ENCODE measurements around the gene RPP38. TPM values are rescaled to one million over a fixed set of nuclear protein-coding genes. Genes with fewer than 3 reads are reported as not detected.

The RPP38 gene
- total and polyA plus RNA-seq, 2 donors (not counting 1 experiment from before 2014, with no cell fraction given): 15.4 to 26.4 TPM

DNA sequence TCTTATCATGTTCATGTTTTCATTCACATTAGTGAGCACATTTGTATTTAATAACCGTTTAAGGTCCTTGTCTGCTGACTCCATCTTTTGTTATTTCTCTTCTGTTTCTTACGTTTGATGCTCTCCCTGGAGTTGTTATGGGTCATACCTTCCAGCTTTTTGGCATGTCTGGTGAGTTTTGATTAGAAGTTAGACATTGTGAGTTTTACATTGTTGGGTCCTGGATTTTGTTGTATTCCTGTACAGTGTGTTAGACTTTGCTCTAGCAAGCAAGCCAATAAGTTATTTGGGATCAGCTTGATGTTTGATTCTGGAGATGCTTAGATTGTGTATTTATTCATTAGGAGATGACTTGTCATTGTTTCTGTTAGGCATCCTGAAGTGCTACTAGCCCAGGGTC lies 36.5 kb upstream of the RPP38 start:
- Histone ChIP-seq H3K27me3 (ENCODE audit: control insufficient read depth, insufficient read depth, low read length) (no peaks in the 10 kb centered on the region), H3K4me2 (ENCODE audit: extremely low read depth, insufficient read depth, low read length) (no peak overlapping the region), H3K79me2 (ENCODE audit: control insufficient read depth, insufficient read depth, low read length) (no peaks in the 10 kb centered on the region), H3K9ac (ENCODE audit: insufficient read depth, low read length) (no peak overlapping the region), H3K36me3 (ENCODE audit: control insufficient read depth, insufficient read depth, low read length) (no peaks in the 10 kb centered on the region), H3K27ac (ENCODE audit: insufficient read depth, low read length) (no peak overlapping the region), H3K4me1 (ENCODE audit: control insufficient read depth, extremely low read depth, insufficient read depth, low read length) (no peaks in the 10 kb centered on the region), H3K9me3 (ENCODE audit: control insufficient read depth, insufficient read depth, low read depth, low read length) (no peaks in the 10 kb centered on the region), H2AFZ (ENCODE audit: low read length) (no peak overlapping the region), H4K20me1 (ENCODE audit: control insufficient read depth, extremely low read depth, insufficient read depth, low read length) (no peaks in the 10 kb centered on the region), H3K4me3 (replicated peaks in 1 of 4; ENCODE audit: control extremely low read depth in 1 of 4, insufficient read depth in 1 of 4, low read depth in 3 of 4, low read length in 4 of 4) (no peak overlapping the region)
- no peak for DNase-seq (ENCODE audit: low read depth in 2 of 2)
- TF ChIP-seq, protein P1, sequence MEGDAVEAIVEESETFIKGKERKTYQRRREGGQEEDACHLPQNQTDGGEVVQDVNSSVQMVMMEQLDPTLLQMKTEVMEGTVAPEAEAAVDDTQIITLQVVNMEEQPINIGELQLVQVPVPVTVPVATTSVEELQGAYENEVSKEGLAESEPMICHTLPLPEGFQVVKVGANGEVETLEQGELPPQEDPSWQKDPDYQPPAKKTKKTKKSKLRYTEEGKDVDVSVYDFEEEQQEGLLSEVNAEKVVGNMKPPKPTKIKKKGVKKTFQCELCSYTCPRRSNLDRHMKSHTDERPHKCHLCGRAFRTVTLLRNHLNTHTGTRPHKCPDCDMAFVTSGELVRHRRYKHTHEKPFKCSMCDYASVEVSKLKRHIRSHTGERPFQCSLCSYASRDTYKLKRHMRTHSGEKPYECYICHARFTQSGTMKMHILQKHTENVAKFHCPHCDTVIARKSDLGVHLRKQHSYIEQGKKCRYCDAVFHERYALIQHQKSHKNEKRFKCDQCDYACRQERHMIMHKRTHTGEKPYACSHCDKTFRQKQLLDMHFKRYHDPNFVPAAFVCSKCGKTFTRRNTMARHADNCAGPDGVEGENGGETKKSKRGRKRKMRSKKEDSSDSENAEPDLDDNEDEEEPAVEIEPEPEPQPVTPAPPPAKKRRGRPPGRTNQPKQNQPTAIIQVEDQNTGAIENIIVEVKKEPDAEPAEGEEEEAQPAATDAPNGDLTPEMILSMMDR (conservative IDR thresholded peaks at IDR 0.05 in 1 of 2, IDR thresholded peaks at IDR 0.05 in 1 of 2; ENCODE audit: low read depth in 1 of 2, low read length in 2 of 2): no peak
- no peak for TF ChIP-seq EZH2 (IDR thresholded peaks at IDR 0.05; ENCODE audit: low read length, missing control alignments)

DNA sequence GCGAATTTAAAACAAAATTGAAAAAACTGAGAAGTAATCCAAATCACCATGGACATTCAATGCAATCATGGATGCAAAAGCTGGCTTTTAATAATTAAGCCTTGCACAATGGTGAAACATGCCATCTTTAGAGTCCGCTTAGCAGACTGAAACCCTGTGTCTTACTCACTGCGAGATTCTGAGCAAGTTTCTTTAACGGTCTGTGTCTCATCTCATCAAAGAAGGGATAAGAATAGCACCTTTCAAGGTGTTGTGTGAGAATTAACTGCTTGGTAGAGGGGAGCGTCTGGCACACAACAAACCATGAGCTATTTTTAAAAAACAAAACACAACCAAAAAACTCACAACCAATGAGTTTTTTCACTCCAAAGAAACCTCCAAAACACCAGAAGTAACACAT lies 30.0 kb upstream of the RPP38 start:
- H3K36me3 ChIP-seq (ENCODE audit: control insufficient read depth, insufficient read depth, low read length): no peaks in the 10 kb centered on the region
- no peak overlapping the region for H3K4me2 ChIP-seq (ENCODE audit: extremely low read depth, insufficient read depth, low read length)
- H3K9me3 ChIP-seq (ENCODE audit: control insufficient read depth, insufficient read depth, low read depth, low read length): no peaks in the 10 kb centered on the region
- H3K79me2 ChIP-seq (ENCODE audit: control insufficient read depth, insufficient read depth, low read length): no peaks in the 10 kb centered on the region
- DNase-seq (ENCODE audit: low read depth in 2 of 2): no peak
- H3K9ac ChIP-seq (ENCODE audit: insufficient read depth, low read length): no peak overlapping the region
- no peak for TF ChIP-seq EZH2 (IDR thresholded peaks at IDR 0.05; ENCODE audit: low read length, missing control alignments)
- TF ChIP-seq, protein P1 (conservative IDR thresholded peaks at IDR 0.05 in 1 of 2, IDR thresholded peaks at IDR 0.05 in 1 of 2; ENCODE audit: low read depth in 1 of 2, low read length in 2 of 2): no peak
- peaks cover 2% of the 10 kb centered on the region for H3K27me3 ChIP-seq (ENCODE audit: control insufficient read depth, insufficient read depth, low read length)
- H3K27ac ChIP-seq (ENCODE audit: insufficient read depth, low read length): no peak overlapping the region
- H4K20me1 ChIP-seq (ENCODE audit: control insufficient read depth, extremely low read depth, insufficient read depth, low read length): no peaks in the 10 kb centered on the region
- H2AFZ ChIP-seq (ENCODE audit: low read length): no peak overlapping the region
- H3K4me1 ChIP-seq (ENCODE audit: control insufficient read depth, extremely low read depth, insufficient read depth, low read length): no peaks in the 10 kb centered on the region
- H3K4me3 ChIP-seq (replicated peaks in 1 of 4; ENCODE audit: control extremely low read depth in 1 of 4, insufficient read depth in 1 of 4, low read depth in 3 of 4, low read length in 4 of 4): no peak overlapping the region

DNA sequence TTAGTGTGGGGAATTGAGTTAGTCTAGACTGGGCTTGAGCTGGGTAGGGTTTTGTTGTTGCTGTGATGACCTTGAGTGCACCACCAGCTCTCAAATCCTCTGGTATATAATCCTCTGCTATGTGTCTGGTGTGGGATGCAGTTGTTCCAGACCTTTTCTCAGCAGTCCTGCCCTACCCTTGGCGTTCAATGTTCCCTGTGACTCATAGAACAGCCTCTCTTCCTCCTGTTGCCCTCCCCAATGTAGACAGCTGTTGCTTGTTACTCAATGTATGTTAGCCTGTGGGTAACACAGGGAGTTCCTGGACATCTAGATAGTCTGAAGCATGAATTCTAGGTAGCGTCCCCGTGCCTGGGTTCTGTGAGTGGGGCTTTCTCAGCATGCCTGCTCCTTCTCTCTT lies 28.4 kb upstream of the RPP38 start:
- H3K9ac ChIP-seq (ENCODE audit: insufficient read depth, low read length): no peak overlapping the region
- peak; percentile 24 to 85 for DNase-seq (ENCODE audit: low read depth in 2 of 2)
- H3K27ac ChIP-seq (ENCODE audit: insufficient read depth, low read length): no peak overlapping the region
- no peaks in the 10 kb centered on the region for H3K4me1 ChIP-seq (ENCODE audit: control insufficient read depth, extremely low read depth, insufficient read depth, low read length)
- no peaks in the 10 kb centered on the region for H4K20me1 ChIP-seq (ENCODE audit: control insufficient read depth, extremely low read depth, insufficient read depth, low read length)
- H3K36me3 ChIP-seq (ENCODE audit: control insufficient read depth, insufficient read depth, low read length): no peaks in the 10 kb centered on the region
- H3K79me2 ChIP-seq (ENCODE audit: control insufficient read depth, insufficient read depth, low read length): no peaks in the 10 kb centered on the region
- H3K4me3 ChIP-seq (replicated peaks in 1 of 4; ENCODE audit: control extremely low read depth in 1 of 4, insufficient read depth in 1 of 4, low read depth in 3 of 4, low read length in 4 of 4): no peak overlapping the region
- H2AFZ ChIP-seq (ENCODE audit: low read length): no peak overlapping the region
- H3K9me3 ChIP-seq (ENCODE audit: control insufficient read depth, insufficient read depth, low read depth, low read length): no peaks in the 10 kb centered on the region
- peaks cover 2% of the 10 kb centered on the region for H3K27me3 ChIP-seq (ENCODE audit: control insufficient read depth, insufficient read depth, low read length)
- no peak overlapping the region for H3K4me2 ChIP-seq (ENCODE audit: extremely low read depth, insufficient read depth, low read length)
- TF ChIP-seq EZH2 (IDR thresholded peaks at IDR 0.05; ENCODE audit: low read length, missing control alignments): no peak
- TF ChIP-seq, protein P1 (conservative IDR thresholded peaks at IDR 0.05 in 1 of 2, IDR thresholded peaks at IDR 0.05 in 1 of 2; ENCODE audit: low read depth in 1 of 2, low read length in 2 of 2): no peak
